Vein endothelial cell (primary cell): ENCODE measurements around the gene TTI1. TPM values are rescaled to one million over a fixed set of nuclear protein-coding genes. Genes with fewer than 3 reads are reported as not detected.

ENCODE experiments used
- total RNA-seq: library from RNA; depleted of rRNA; stranded (reverse); fragments of >200 nt; gene quantifications from 2 replicates; pipeline ENCODE4 v1.2.3, GENCODE V29; 2012

Gene TTI1
- total RNA-seq: 18.9 and 19.4 TPM in 2 replicates

GRCh38 chr20:38033330-38034107 is at the start of gene TTI1, which contains the start of gene RPRD1B:
TTI1 (minus strand) TSS chr20:38033456; CDS start chr20:38013816, 19,640 bp downstream.
RPRD1B (plus strand) TSS chr20:38033746; CDS start chr20:38033948, 202 bp downstream.

Other genes with a start within 250 kb of the TTI1 start
- 0.29 and 0.33 TPM in 2 replicates for gene VSTM2L, start 130.3 kb downstream of the TTI1 start, total RNA-seq
- 18.6 and 21.4 TPM in 2 replicates for gene RPRD1B, start 290 bp upstream of the TTI1 start, total RNA-seq
- gene TGM2, start 131.8 kb upstream of the TTI1 start, total RNA-seq: 938 and 1,115 TPM in 2 replicates
- gene KIAA1755, start 227.3 kb upstream of the TTI1 start, total RNA-seq: under 0.01 and 0.19 TPM in 2 replicates